AG04449 (cell line): ENCODE measurements around the gene ABCC9.

Source experiments
- CTCF ChIA-PET: fragments of 350-600 bp; formaldehyde crosslinking; extraction: SDS; loops from one replicate; lab custom pipeline; 2021; ENCODE audit warnings: antibody characterized with exemption; lab: Yijun Ruan, JAX
- POLR2A ChIA-PET: fragments of 400-600, 350-600 bp; formaldehyde crosslinking; extraction: SDS; loops from one replicate; lab custom pipeline; 2020; ENCODE audit warnings: antibody characterized with exemption, inconsistent platforms; lab: Yijun Ruan, JAX
- DNase-seq: peaks from one replicate; pipeline ENCODE4 v3.0.0-alpha.2; 2010; ENCODE audit warnings: low read depth, low spot score
- H3K4me3 ChIP-seq: 2 replicates; pipeline ENCODE4 v1.5.1; 2011; ENCODE audit warnings: low read depth, mild to moderate bottlenecking, control low read depth, low read length
- CTCF ChIP-seq: IDR thresholded peaks from one replicate; pipeline ENCODE4 v1.5.1; 2011; ENCODE audit warnings: mild to moderate bottlenecking, moderate library complexity, low read length, control low read depth, inconsistent platforms; ENCODE audit not compliant: insufficient read depth; ENCODE audit errors: missing control alignments

The ABCC9 gene

DNA sequence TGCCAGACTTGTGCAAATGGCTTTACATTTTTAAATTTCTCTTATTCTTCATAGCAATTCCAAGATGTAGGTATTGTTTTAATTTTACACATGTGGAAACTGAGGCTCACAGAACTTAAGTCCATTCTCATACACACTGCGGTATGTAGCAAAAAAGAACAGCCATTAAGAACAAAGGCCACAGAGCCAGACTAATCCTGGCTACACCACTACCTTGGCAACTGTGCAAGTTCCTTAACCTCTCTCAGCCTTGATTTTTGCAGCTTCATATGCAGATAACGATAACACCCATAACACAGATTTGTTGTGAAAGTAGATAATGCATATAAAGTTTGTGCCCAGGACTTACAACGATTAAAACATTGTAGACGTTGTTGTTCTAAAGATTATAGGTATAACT, 81.1 kb downstream of the ABCC9 start:
- no peak for DNase-seq
- no peak overlapping the region for H3K4me3 ChIP-seq
- TF ChIP-seq CTCF: no peak
- CTCF ChIA-PET: no interaction called here
- POLR2A ChIA-PET: no interaction called here

DNA sequence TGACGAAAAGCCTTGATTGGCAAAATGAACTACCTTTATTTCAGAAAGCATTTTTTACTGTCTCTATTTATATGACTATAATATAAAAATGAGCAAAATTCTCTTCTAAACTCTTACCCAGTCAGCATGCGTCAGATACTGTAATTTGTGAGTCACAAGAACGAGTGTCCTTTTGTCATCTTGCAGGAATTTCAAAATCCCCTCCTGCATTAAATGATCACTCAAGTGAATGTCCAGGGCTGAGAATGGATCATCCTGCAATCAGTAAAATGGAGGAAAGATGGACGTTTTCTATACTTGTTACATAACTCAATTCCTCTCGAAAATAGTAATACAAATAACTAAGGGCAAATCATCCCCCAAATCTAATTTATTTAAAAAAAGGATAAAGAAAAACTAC, 89.0 kb downstream of the ABCC9 start:
- no peak for DNase-seq
- ChIA-PET POLR2A (no interaction called here), CTCF (no interaction called here)
- H3K4me3 ChIP-seq: no peak overlapping the region
- TF ChIP-seq CTCF: no peak

- H3K4me3 ChIP-seq: no peak overlapping the region
- ChIA-PET CTCF (no interaction called here), POLR2A (no interaction called here)
- DNase-seq: no peak
- no peak for TF ChIP-seq CTCF
These were observed 90.1 kb downstream of the ABCC9 start for GRCh38 chr12:21851151-21851550.

- CTCF ChIA-PET: no interaction called here
- POLR2A ChIA-PET: no interaction called here
- H3K4me3 ChIP-seq: no peak overlapping the region
- TF ChIP-seq CTCF: no peak
- no peak for DNase-seq
These were observed 90.8 kb downstream of the ABCC9 start for GRCh38 chr12:21850419-21850818.

DNA sequence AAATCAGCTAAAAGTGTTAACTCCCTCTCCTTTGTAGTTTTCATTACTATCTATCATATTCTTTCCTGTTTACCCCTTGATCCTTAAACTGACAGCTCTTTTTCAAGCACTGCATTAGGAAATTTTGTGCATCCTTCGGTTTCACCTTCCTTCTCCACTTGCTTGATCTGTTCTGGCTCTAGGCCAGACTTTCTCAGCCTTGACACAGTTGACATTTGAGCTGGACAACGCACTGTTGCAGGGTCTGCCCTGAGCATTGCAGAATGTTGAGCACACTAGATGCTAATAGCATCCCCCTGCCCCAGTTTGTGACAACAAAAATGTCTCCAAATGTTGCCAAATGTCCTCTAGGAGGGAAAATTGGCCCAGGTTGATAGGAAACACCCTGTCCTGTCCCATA, 91.3 kb downstream of the ABCC9 start:
- no peak overlapping the region for H3K4me3 ChIP-seq
- no peak for TF ChIP-seq CTCF
- DNase-seq: no peak
- POLR2A ChIA-PET: no interaction called here
- CTCF ChIA-PET: no interaction called here

DNA sequence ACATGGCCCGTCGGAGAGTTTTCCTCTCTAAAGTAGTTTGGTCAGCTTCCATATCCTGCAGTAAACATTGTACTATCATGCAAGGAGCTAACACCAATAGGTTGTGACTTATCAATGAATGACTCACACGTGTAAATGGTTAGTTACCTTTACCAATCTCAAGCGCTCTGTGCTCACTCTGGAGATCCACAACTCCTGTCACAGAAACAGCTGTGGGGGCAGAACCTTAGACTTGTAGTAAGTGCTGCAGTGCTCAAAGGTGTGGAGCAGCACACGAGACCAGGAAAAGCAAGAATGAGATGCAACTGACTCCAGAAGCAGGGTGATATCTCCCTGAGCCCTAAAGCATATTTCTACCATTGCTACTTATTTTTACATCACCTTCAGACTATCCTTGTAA, 93.0 kb downstream of the ABCC9 start:
- ChIA-PET CTCF (no interaction called here), POLR2A (no interaction called here)
- no peak for TF ChIP-seq CTCF
- no peak overlapping the region for H3K4me3 ChIP-seq
- no peak for DNase-seq
